GM12865 (cell line): ENCODE data around the gene CENPO.

Experiments used
- DNase-seq: peaks from one replicate; pipeline ENCODE4 v3.0.0; 2010; ENCODE audit warnings: low read depth
- H3K4me3 ChIP-seq: 2 replicates; pipeline ENCODE4 v1.5.1; 2011; ENCODE audit warnings: mild to moderate bottlenecking, low read depth, low read length, control low read depth
- TF ChIP-seq, protein P1 (sequence below): IDR thresholded peaks from 2 replicates; pipeline ENCODE4 v1.5.1; 2011; ENCODE audit warnings: low read length, control low read depth, low read depth, inconsistent platforms; ENCODE audit not compliant: insufficient read depth; ENCODE audit errors: missing control alignments

CENPO gene

GRCh38 chr2:24824071-24824588 lies 30.9 kb downstream of the CENPO start:
- DNase-seq = no peak
- TF ChIP-seq, protein P1, sequence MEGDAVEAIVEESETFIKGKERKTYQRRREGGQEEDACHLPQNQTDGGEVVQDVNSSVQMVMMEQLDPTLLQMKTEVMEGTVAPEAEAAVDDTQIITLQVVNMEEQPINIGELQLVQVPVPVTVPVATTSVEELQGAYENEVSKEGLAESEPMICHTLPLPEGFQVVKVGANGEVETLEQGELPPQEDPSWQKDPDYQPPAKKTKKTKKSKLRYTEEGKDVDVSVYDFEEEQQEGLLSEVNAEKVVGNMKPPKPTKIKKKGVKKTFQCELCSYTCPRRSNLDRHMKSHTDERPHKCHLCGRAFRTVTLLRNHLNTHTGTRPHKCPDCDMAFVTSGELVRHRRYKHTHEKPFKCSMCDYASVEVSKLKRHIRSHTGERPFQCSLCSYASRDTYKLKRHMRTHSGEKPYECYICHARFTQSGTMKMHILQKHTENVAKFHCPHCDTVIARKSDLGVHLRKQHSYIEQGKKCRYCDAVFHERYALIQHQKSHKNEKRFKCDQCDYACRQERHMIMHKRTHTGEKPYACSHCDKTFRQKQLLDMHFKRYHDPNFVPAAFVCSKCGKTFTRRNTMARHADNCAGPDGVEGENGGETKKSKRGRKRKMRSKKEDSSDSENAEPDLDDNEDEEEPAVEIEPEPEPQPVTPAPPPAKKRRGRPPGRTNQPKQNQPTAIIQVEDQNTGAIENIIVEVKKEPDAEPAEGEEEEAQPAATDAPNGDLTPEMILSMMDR = no peak
- no peak overlapping the region for H3K4me3 ChIP-seq

DNA sequence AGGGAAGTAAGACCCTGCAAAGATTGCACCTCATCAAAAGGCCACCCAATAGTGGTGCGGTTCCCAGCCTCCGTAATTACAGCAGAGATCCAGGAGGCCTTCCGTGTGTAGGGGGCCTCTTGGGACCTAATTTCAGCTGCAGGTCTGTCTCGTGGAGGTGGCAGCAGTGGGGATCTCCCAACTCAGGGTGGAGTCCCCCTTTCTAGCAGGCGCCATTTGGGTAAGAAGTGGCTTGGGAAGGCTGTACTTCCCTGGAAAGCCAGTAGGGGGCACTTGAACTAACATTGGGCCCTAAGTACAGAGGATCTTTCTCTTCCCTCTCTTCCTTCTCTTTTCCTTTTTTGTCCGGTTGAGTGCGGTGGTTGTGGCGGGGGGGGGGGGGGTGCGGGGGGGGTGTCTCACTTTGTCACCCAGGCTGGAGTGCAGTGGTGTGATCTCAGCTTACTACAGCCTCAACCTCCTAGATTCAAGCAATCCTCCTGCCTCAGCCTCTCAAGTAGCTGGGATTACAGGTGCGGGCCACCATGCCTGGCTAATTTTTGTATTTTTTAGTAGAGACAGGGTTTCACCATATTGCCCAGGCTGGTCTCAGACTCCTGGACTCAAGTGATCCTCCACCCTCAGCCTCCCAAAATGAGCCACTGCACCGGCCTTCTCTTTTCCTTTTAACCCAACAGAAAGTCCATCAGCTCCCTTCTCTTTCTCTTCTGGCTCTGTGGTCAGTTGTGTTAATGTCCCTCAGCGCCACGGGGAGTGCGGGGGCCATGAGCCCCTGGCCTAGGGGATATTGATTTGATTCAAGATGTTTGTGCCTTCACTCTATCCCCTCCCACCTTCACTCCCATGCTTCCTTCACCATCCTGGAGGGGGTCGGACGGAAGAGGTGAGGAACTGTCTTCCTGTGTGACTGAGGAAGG lies 32.0 kb downstream of the CENPO start:
- peak; percentile 63 for DNase-seq
- H3K4me3 ChIP-seq = no peak overlapping the region
- TF ChIP-seq, protein P1 = peak; percentile 64

DNA sequence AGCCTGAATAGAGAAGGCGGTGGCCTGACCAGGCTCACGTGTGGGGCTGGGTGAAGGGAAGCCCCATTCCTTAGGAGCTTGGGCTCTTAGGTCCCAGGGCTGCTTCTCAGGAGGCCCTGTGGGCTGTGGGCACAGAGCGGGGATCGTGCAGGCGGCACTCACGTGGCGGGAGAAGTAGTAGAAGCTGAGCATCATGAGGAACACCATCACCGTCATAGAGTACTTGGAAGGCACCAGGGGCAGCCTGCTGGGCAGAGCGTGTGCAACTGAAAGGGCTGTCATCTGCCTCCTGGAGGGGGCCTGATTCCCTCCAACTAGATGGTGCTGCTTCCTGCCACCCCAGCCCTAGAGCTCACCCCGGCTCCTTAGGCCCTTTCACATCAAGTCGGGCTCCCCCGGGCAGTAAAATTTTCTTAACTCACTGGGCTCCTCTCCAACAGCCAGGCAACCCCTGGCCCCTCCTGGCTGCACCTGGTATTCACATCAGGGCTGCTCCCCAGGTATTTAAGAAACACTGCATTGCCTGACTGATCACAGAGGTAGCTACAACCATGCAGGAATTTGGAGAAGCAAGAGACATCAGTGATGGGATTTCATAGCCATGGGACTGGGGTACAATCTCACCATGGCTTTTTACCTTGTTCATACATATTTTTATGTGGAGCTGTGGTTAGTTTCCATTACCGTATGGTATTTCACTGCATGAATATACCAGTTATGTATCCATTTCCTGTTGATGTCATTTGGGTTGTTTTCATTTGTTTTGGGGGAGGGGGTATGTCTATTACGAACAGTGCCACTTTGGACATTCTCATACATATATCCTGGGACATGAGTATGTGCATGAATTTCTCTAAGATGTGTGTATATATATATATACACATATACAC lies 32.9 kb downstream of the CENPO start:
- DNase-seq = no peak
- H3K4me3 ChIP-seq = no peak overlapping the region
- TF ChIP-seq, protein P1 = no peak

GRCh38 chr2:24826773-24827145 lies 33.5 kb downstream of the CENPO start:
- TF ChIP-seq, protein P1 = no peak
- no peak overlapping the region for H3K4me3 ChIP-seq
- no peak for DNase-seq

- TF ChIP-seq, protein P1 = peak; percentile 90
- H3K4me3 ChIP-seq = no peak overlapping the region
- peak; percentile 88 for DNase-seq
Observed at GRCh38 chr2:24827321-24828237, 34.4 kb downstream of the CENPO start.

DNA sequence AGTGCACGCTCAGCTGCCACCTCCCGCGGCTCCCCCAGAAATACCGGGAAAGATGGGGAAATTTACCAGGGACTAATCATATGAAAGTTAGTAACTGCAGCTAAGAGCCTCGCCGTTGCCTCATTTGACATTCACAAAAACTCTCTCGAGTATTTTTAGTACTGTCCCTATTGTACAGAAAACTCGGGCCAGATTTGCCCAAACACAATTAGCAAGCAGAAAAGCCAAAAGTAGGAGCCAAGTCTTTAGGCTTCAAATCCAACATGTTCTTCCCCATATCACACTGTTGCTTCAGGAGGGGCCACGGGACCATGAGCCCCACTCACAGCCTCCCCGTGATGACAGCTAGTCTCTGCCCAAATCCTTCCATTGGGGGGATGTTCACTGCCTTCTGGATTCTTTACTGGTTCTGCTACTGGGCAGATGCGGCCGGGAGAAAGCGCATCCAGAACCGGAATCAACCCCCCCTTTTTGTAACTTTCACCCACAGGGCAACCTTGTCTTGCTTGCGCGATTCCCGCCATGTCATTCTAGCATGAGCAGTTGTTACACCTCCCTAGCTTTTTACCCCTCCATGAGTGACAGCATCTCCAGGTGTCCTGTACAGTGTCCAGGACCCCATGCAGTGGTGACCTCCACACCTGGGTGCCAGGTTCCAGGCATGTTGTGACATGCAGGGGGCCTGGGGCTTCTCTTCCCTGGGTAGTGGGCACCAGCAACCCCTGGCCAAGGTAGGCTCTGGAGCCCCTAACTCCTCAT lies 35.2 kb downstream of the CENPO start:
- DNase-seq = no peak
- no peak overlapping the region for H3K4me3 ChIP-seq
- TF ChIP-seq, protein P1 = no peak
